ENCODE measurements around the gene MYF6. TPM values are rescaled to one million over a fixed set of nuclear protein-coding genes. Genes with fewer than 3 reads are reported as not detected.
A peak's percentile ranks its signal among the peaks of the same experiment; 100 is the strongest.

MYF6 gene
- total and polyA plus RNA-seq, 5 donors, result 0.11 TPM; not detected in 4

- Histone ChIP-seq H3K27ac (ENCODE audit: low read length) (no peak overlapping the region), H3K27me3 (ENCODE audit: control insufficient read depth, insufficient read depth) (peaks cover 3% of the 10 kb centered on the region), H3K9me3 (ENCODE audit: control insufficient read depth, low read length) (no peaks in the 10 kb centered on the region), H3K4me1 (ENCODE audit: control insufficient read depth, insufficient read depth, low read length) (peaks cover 4% of the 10 kb centered on the region), H3K4me3 (ENCODE audit: low read length) (peak overlapping the region; percentile 47)
- no peak for DNase-seq
- no peak for ATAC-seq
- 9% methylated on average over 50 of the region's 50 CpGs for WGBS
- intact Hi-C loops (cut with DNase I), result no loop called here
Observed at GRCh38 chr12:80708259-80708974, 983 bp downstream of the MYF6 start.

GRCh38 chr12:80708975-80709328 lies 1.5 kb downstream of the MYF6 start:
- intact Hi-C loops (cut with DNase I), result no loop called here

GRCh38 chr12:80709811-80710726 lies 2.6 kb downstream of the MYF6 start:
- Histone ChIP-seq H3K4me3 (ENCODE audit: low read length) (no peak overlapping the region), H3K27me3 (ENCODE audit: control insufficient read depth, insufficient read depth) (peaks cover 3% of the 10 kb centered on the region), H3K4me1 (ENCODE audit: control insufficient read depth, insufficient read depth, low read length) (peaks cover 4% of the 10 kb centered on the region), H3K27ac (ENCODE audit: low read length) (no peak overlapping the region), H3K9me3 (ENCODE audit: control insufficient read depth, low read length) (no peaks in the 10 kb centered on the region)
- ATAC-seq (no peak), DNase-seq (no peak)
- 72% methylated on average over 20 of the region's 20 CpGs for WGBS
- intact Hi-C loops (cut with DNase I), result no loop called here

More at GRCh38 chr12:80708975-80709328, 1.5 kb downstream of the MYF6 start:
- DNase-seq, result no peak
- Histone ChIP-seq H3K27me3 (ENCODE audit: control insufficient read depth, insufficient read depth) (peaks cover 3% of the 10 kb centered on the region), H3K4me3 (ENCODE audit: low read length) (no peak overlapping the region), H3K9me3 (ENCODE audit: control insufficient read depth, low read length) (no peaks in the 10 kb centered on the region), H3K27ac (ENCODE audit: low read length) (no peak overlapping the region), H3K4me1 (ENCODE audit: control insufficient read depth, insufficient read depth, low read length) (peaks cover 4% of the 10 kb centered on the region)
- 54% methylated on average over 10 of the region's 10 CpGs for WGBS
- ATAC-seq, result no peak

GRCh38 chr12:80710727-80711449 lies 3.5 kb downstream of the MYF6 start:
- no peak overlapping the region for H3K4me3 ChIP-seq (ENCODE audit: low read length)
- 86% methylated on average over 1 of the region's 1 CpG for WGBS
- DNase-seq (no peak), ATAC-seq (no peak)
- peaks cover 3% of the 10 kb centered on the region for H3K27me3 ChIP-seq (ENCODE audit: control insufficient read depth, insufficient read depth)
- H3K27ac ChIP-seq (ENCODE audit: low read length), result no peak overlapping the region
- intact Hi-C loops (cut with DNase I), result no loop called here
- H3K9me3 ChIP-seq (ENCODE audit: control insufficient read depth, low read length), result no peaks in the 10 kb centered on the region
- H3K4me1 ChIP-seq (ENCODE audit: control insufficient read depth, insufficient read depth, low read length), result peaks cover 4% of the 10 kb centered on the region

- H3K4me3 ChIP-seq (ENCODE audit: low read length), result no peak overlapping the region
- no peak overlapping the region for H3K27ac ChIP-seq (ENCODE audit: low read length)
- DNase-seq (no peak), ATAC-seq (no peak)
- peaks cover 3% of the 10 kb centered on the region for H3K27me3 ChIP-seq (ENCODE audit: control insufficient read depth, insufficient read depth)
- intact Hi-C loops (cut with DNase I), result no loop called here
- WGBS, result 54% methylated on average over 1 of the region's 1 CpG
- peaks cover 4% of the 10 kb centered on the region for H3K4me1 ChIP-seq (ENCODE audit: control insufficient read depth, insufficient read depth, low read length)
- H3K9me3 ChIP-seq (ENCODE audit: control insufficient read depth, low read length), result no peaks in the 10 kb centered on the region
Observed at GRCh38 chr12:80711866-80712265, 4.4 kb downstream of the MYF6 start.

GRCh38 chr12:80712866-80713265 lies 5.4 kb downstream of the MYF6 start:
- ATAC-seq (no peak), DNase-seq (no peak)
- peaks cover 3% of the 10 kb centered on the region for H3K27me3 ChIP-seq (ENCODE audit: control insufficient read depth, insufficient read depth)
- H3K4me1 ChIP-seq (ENCODE audit: control insufficient read depth, insufficient read depth, low read length), result peaks cover 4% of the 10 kb centered on the region
- no peak overlapping the region for H3K27ac ChIP-seq (ENCODE audit: low read length)
- no peaks in the 10 kb centered on the region for H3K9me3 ChIP-seq (ENCODE audit: control insufficient read depth, low read length)
- H3K4me3 ChIP-seq (ENCODE audit: low read length), result no peak overlapping the region
- intact Hi-C loops (cut with DNase I), result no loop called here

GRCh38 chr12:80713419-80713818 lies 6.0 kb downstream of the MYF6 start:
- ATAC-seq, result no peak
- peak overlapping the region; percentile 63 for H3K4me3 ChIP-seq (ENCODE audit: low read length)
- 62% methylated on average over 4 of the region's 4 CpGs for WGBS

GRCh38 chr12:80714055-80714454 lies 6.6 kb downstream of the MYF6 start:
- no peak overlapping the region for H3K27ac ChIP-seq (ENCODE audit: low read length)
- no peaks in the 10 kb centered on the region for H3K9me3 ChIP-seq (ENCODE audit: control insufficient read depth, low read length)
- ATAC-seq (no peak), DNase-seq (peak in 1 of 3 donors; percentile 35)
- intact Hi-C loops (cut with DNase I), result no loop called here
- H3K4me1 ChIP-seq (ENCODE audit: control insufficient read depth, insufficient read depth, low read length), result no peaks in the 10 kb centered on the region
- WGBS, result 16% methylated on average over 16 of the region's 16 CpGs
- H3K4me3 ChIP-seq (ENCODE audit: low read length), result peak overlapping the region; percentile 63
- peaks cover 3% of the 10 kb centered on the region for H3K27me3 ChIP-seq (ENCODE audit: control insufficient read depth, insufficient read depth)

More at GRCh38 chr12:80713419-80713818, 6.0 kb downstream of the MYF6 start:
- Histone ChIP-seq H3K27me3 (ENCODE audit: control insufficient read depth, insufficient read depth) (peaks cover 3% of the 10 kb centered on the region), H3K27ac (ENCODE audit: low read length) (no peak overlapping the region), H3K9me3 (ENCODE audit: control insufficient read depth, low read length) (no peaks in the 10 kb centered on the region), H3K4me1 (ENCODE audit: control insufficient read depth, insufficient read depth, low read length) (peaks cover 3% of the 10 kb centered on the region)
- DNase-seq, result no peak
- intact Hi-C loops (cut with DNase I), result no loop called here

GRCh38 chr12:80714846-80715245 lies 7.4 kb downstream of the MYF6 start:
- H3K9me3 ChIP-seq (ENCODE audit: control insufficient read depth, low read length), result no peaks in the 10 kb centered on the region
- WGBS, result 69% methylated on average over 3 of the region's 3 CpGs
- intact Hi-C loops (cut with DNase I), result no loop called here
- no peak overlapping the region for H3K4me3 ChIP-seq (ENCODE audit: low read length)
- H3K27ac ChIP-seq (ENCODE audit: low read length), result no peak overlapping the region
- no peaks in the 10 kb centered on the region for H3K27me3 ChIP-seq (ENCODE audit: control insufficient read depth, insufficient read depth)
- no peaks in the 10 kb centered on the region for H3K4me1 ChIP-seq (ENCODE audit: control insufficient read depth, insufficient read depth, low read length)
- no peak for ATAC-seq
- no peak for DNase-seq

- ATAC-seq, result no peak
- H3K27me3 ChIP-seq (ENCODE audit: control insufficient read depth, insufficient read depth), result no peaks in the 10 kb centered on the region
- no peak overlapping the region for H3K27ac ChIP-seq (ENCODE audit: low read length)
- no peak for DNase-seq
- no peaks in the 10 kb centered on the region for H3K9me3 ChIP-seq (ENCODE audit: control insufficient read depth, low read length)
- WGBS, result 52% methylated on average over 10 of the region's 10 CpGs
- H3K4me1 ChIP-seq (ENCODE audit: control insufficient read depth, insufficient read depth, low read length), result no peaks in the 10 kb centered on the region
- intact Hi-C loops (cut with DNase I), result no loop called here
- no peak overlapping the region for H3K4me3 ChIP-seq (ENCODE audit: low read length)
Observed at GRCh38 chr12:80715713-80716249, 8.3 kb downstream of the MYF6 start.
